Suprapubic skin (tissue), 4 donors: ENCODE results near the gene HNF1A. TPM values are rescaled to one million over a fixed set of nuclear protein-coding genes. Genes with fewer than 3 reads are reported as not detected.

ENCODE experiments used
- DNase-seq, 2 donors: peaks; one replicate each; pipeline ENCODE4 v3.0.0-alpha.2; 2019; ENCODE audit warnings: low spot score in 2 of 2
- H3K27ac ChIP-seq: fragments of 200-600 bp; sonication (generic); one replicate; pipeline ENCODE4 v1.5.1; 2019
- H3K27me3 ChIP-seq: fragments of 200-600 bp; sonication (generic); one replicate; pipeline ENCODE4 v1.5.1; 2019
- H3K36me3 ChIP-seq: fragments of 200-600 bp; sonication (generic); one replicate; pipeline ENCODE4 v1.5.1; 2019
- H3K4me1 ChIP-seq: fragments of 200-600 bp; sonication (generic); one replicate; pipeline ENCODE4 v1.5.1; 2019
- H3K4me3 ChIP-seq: fragments of 200-600 bp; sonication (generic); one replicate; pipeline ENCODE4 v1.5.1; 2019; ENCODE audit warnings: mild to moderate bottlenecking
- H3K9me3 ChIP-seq: fragments of 200-600 bp; sonication (generic); one replicate; pipeline ENCODE4 v1.5.1; 2019
- EP300 ChIP-seq: sonication (generic); formaldehyde crosslinking; IDR thresholded peaks from one replicate; pipeline ENCODE4 v1.6.1; 2017; ENCODE audit warnings: antibody characterized with exemption
- POLR2A ChIP-seq, 2 donors: fragments of 450-650 bp; IDR thresholded peaks; one replicate each; pipeline ENCODE4 v1.6.1; 2017; ENCODE audit warnings: antibody characterized with exemption in 2 of 2, mild to moderate bottlenecking in 2 of 2, moderate library complexity in 2 of 2
- POLR2AphosphoS5 ChIP-seq, 3 donors: sonication (generic); formaldehyde crosslinking; IDR thresholded peaks; one replicate each; pipeline ENCODE4 v1.6.1; 2017; ENCODE audit warnings: antibody characterized with exemption in 3 of 3
- WGBS: methylation state at CpG from one replicate; pipeline ENCODE4 v1.1.5; 2018; 5-methylcytosine and 5-hydroxymethylcytosine counted together
- total RNA-seq, 4 donors: library from RNA; depleted of rRNA; stranded (reverse); fragments of >200 nt; gene quantifications; one replicate each; pipeline ENCODE4 v1.1.0, GENCODE V29; 2016
- TF ChIP-seq, protein P1 (sequence below), 2 donors: fragments of 200-600 bp in 1 of 2; fragments of 450-650 bp in 1 of 2; sonication (generic) in 1 of 2; IDR thresholded peaks; one replicate each; pipeline ENCODE4 v1.5.1; 2016 to 2019; ENCODE audit warnings: antibody characterized with exemption in 2 of 2, mild to moderate bottlenecking in 1 of 2, moderate library complexity in 1 of 2

Gene HNF1A
- total RNA-seq, 4 donors from 2014 or later, result 0.57 TPM; not detected in 3

DNA sequence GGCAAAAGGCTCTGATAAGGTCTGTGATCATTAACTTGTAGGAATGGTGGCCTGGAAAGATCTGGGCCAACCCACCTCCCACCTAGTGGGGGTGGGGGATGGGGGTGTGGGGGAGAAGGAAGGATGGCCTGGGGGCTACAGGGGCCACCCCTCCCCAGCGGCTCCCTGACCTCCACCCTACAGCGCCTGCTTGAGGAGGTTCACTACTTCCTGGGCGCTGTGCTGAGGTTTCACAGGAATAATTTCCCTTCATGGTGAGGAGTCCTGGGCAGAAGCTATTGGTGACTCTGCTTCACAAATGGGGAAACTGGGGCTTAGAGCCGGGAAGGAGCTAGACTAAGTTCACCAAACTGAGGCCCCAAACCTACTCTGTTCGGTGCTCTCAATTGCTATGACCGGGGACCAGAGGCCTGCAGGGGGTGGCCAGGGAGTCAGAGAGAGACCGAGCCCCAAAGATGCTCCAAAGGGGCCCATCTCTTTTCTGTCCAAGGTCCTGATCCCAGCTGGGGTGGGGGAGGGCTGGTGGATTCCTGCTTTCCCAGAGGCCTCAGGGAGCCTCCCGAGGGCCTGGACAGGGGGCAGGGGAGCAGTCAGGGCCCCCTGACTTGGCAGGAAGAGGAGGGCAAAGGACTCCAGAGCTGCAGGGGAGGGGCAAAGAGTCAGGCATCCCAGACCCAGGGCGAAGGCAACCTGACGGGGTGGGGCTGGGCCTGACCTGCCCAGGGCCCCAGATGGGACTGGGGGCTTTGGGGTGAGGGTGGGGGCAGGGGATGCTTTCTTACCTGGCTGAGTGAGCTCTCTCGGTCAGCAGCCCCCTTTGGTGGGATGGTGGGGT lies 1.7 kb downstream of the HNF1A start:
- no peak for DNase-seq
- H3K36me3 ChIP-seq, result no peaks in the 10 kb centered on the region
- H3K4me1 ChIP-seq, result no peaks in the 10 kb centered on the region
- TF ChIP-seq, protein P1, sequence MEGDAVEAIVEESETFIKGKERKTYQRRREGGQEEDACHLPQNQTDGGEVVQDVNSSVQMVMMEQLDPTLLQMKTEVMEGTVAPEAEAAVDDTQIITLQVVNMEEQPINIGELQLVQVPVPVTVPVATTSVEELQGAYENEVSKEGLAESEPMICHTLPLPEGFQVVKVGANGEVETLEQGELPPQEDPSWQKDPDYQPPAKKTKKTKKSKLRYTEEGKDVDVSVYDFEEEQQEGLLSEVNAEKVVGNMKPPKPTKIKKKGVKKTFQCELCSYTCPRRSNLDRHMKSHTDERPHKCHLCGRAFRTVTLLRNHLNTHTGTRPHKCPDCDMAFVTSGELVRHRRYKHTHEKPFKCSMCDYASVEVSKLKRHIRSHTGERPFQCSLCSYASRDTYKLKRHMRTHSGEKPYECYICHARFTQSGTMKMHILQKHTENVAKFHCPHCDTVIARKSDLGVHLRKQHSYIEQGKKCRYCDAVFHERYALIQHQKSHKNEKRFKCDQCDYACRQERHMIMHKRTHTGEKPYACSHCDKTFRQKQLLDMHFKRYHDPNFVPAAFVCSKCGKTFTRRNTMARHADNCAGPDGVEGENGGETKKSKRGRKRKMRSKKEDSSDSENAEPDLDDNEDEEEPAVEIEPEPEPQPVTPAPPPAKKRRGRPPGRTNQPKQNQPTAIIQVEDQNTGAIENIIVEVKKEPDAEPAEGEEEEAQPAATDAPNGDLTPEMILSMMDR (IDR thresholded peaks at IDR 0.05), result no peak
- TF ChIP-seq POLR2AphosphoS5 (IDR thresholded peaks at IDR 0.05), result no peak
- H3K27ac ChIP-seq, result no peak overlapping the region
- H3K9me3 ChIP-seq, result no peaks in the 10 kb centered on the region
- no peaks in the 10 kb centered on the region for H3K27me3 ChIP-seq
- WGBS, result 59% methylated on average over 10 of the region's 11 CpGs
- H3K4me3 ChIP-seq, result no peak overlapping the region

DNA sequence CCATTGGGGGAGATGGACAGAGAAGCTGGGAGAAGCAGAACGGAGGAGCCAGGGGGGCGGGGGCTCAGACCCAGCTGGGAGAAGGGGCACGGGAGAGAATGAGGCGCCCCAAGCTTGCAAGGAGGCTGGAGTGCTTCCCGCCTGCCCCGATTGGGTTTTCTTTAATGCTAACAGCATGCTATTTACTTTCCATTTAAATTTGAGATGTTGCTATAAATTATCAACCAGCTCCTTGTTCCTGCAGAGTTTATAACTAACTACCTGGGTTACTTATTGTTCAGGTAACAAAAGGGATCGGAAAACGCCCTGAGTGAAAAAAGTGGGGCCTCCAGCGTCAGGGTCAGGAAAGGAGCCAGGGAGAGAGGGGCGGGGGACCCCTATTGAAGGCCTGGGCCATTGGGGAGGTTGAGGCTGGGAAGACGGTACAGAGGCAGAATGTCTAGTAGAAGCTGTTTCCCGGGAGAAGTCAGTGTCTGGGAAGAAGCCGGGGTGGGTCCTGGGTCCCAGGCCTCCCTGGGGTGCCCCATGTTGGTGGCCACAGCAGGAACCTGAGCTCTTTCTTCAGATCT lies 2.5 kb downstream of the HNF1A start:
- Histone ChIP-seq H3K36me3 (no peaks in the 10 kb centered on the region), H3K4me3 (no peak overlapping the region), H3K27ac (no peak overlapping the region), H3K9me3 (no peaks in the 10 kb centered on the region), H3K4me1 (no peaks in the 10 kb centered on the region), H3K27me3 (no peaks in the 10 kb centered on the region)
- TF ChIP-seq POLR2AphosphoS5 (IDR thresholded peaks at IDR 0.05) (no peak), EP300 (no peak)
- DNase-seq, result no peak
- 79% methylated on average over 13 of the region's 13 CpGs for WGBS

DNA sequence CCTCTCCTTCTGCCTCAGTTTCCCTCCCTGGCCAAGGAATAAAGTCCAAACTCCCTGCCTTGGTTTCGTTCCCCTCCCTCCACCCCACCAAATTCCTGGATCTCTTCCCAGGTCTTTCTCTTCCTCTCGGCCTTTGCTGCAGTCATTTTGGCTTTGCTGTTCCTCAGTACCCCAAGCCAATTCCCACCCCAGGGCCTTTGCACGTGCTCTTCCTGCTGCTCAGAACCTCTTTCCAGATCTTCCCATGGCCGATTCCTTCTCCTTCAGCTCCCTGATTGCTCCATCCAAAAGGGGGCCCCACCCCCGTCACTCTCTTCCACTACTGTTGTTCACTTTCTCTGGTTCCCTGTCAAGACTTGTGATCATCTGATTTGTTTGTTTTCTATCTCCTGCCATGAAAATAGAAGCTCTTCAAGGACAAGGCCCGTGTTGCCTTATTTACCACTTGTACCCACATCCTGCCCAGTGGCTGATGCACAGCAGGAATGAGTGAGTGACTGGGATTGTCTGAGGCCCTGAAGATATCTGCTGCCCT lies 3.1 kb downstream of the HNF1A start:
- no peak overlapping the region for H3K4me3 ChIP-seq

DNA sequence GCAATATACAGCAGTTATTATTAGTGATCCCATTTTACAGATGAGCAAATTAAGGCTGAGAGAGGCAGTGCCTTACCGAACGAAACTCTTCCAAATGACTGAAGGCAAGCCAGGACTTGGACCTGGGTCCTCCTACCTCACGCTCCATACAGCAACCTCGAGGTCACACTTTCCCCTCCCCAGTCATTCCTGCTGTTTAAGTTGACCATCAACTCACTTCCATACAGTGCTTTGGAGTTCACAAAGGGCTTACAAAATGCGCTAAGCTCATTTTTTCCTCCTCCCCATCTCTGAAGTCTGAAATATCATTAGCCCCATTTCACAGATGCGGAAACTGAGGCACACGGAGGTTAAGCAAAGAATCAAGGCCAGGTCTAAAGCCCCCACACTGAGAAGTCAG lies 4.3 kb downstream of the HNF1A start:
- H3K27ac ChIP-seq, result no peak overlapping the region
- no peak overlapping the region for H3K4me3 ChIP-seq
- no peaks in the 10 kb centered on the region for H3K9me3 ChIP-seq
- TF ChIP-seq POLR2A (IDR thresholded peaks at IDR 0.05), result no peak
- no peak for TF ChIP-seq EP300
- no peak for TF ChIP-seq POLR2AphosphoS5 (IDR thresholded peaks at IDR 0.05)
- TF ChIP-seq, protein P1 (IDR thresholded peaks at IDR 0.05), result no peak
- no peaks in the 10 kb centered on the region for H3K36me3 ChIP-seq
- DNase-seq, result no peak
- H3K4me1 ChIP-seq, result no peaks in the 10 kb centered on the region
- no peaks in the 10 kb centered on the region for H3K27me3 ChIP-seq
- 77% methylated on average over 7 of the region's 7 CpGs for WGBS

More for the DNA sequence above, 3.1 kb downstream of the HNF1A start:
- Histone ChIP-seq H3K36me3 (no peaks in the 10 kb centered on the region), H3K27me3 (no peaks in the 10 kb centered on the region), H3K4me1 (no peaks in the 10 kb centered on the region), H3K9me3 (no peaks in the 10 kb centered on the region), H3K27ac (no peak overlapping the region)
- no peak for DNase-seq
- no peak for TF ChIP-seq EP300
- TF ChIP-seq POLR2A (IDR thresholded peaks at IDR 0.05), result no peak
- no peak for TF ChIP-seq POLR2AphosphoS5 (IDR thresholded peaks at IDR 0.05)
- TF ChIP-seq, protein P1 (IDR thresholded peaks at IDR 0.05), result no peak
- 80% methylated on average over 6 of the region's 6 CpGs for WGBS

DNA sequence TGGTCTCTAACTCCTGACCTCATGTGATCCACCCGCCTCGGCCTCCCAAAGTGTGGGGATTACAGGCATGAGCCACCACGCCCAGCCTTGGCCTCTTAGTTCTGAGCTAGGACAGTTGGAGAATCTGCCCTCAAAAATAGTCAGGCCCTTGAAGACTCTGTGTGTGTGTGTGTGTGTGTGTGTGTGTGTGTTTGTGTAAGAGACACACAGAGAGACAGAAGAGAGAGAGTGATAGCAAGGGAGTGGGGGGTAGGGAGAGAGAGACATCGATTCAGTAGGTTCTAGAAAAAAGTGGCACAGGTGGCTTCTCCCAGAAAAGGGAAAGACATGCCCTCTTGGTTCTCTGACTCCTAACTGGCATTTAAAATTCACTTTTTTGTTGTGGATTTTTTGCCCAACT lies 5.4 kb downstream of the HNF1A start:
- no peak overlapping the region for H3K4me3 ChIP-seq
- DNase-seq, result no peak
- no peaks in the 10 kb centered on the region for H3K4me1 ChIP-seq
- no peaks in the 10 kb centered on the region for H3K36me3 ChIP-seq
- TF ChIP-seq POLR2A (IDR thresholded peaks at IDR 0.05), result no peak
- TF ChIP-seq, protein P1 (IDR thresholded peaks at IDR 0.05), result no peak
- no peak for TF ChIP-seq POLR2AphosphoS5 (IDR thresholded peaks at IDR 0.05)
- TF ChIP-seq EP300, result no peak
- no peaks in the 10 kb centered on the region for H3K27me3 ChIP-seq
- no peak overlapping the region for H3K27ac ChIP-seq
- no peaks in the 10 kb centered on the region for H3K9me3 ChIP-seq
- 82% methylated on average over 4 of the region's 4 CpGs for whole genome bisulfite sequencing
